Gastrocnemius medialis (tissue), 4 donors: Measurements from ENCODE around the gene SUGCT. TPM values are rescaled to one million over a fixed set of nuclear protein-coding genes. Genes with fewer than 3 reads are reported as not detected.
"Not testable (repeated sequence)": the region's sequence is repeated elsewhere in the genome, so short reads cannot be mapped to it uniquely, and the experiment has no call there.

Experiments used
- ATAC-seq, 2 donors: fragments of 150-250 bp; one replicate each; pipeline ENCODE4 v1.9.1; 2016
- DNase-seq, 2 donors: peaks; one replicate each; pipeline ENCODE4 v3.0.0-alpha.2; 2019
- H3K27ac ChIP-seq, 4 donors: fragments of 200-600 bp; sonication (generic); 1 replicate in 1 of 4; 2 replicates in 3 of 4; pipeline ENCODE4 v1.5.1; 2016 to 2018; ENCODE audit warnings: mild to moderate bottlenecking in 2 of 4, moderate library complexity in 1 of 4
- H3K27me3 ChIP-seq, 3 donors: fragments of 200-600 bp; sonication (generic) in 2 of 3; 1 replicate in 1 of 3; 2 replicates in 2 of 3; pipeline versions ENCODE4 v1.5.1 to v1.6.0; 2016 to 2019; ENCODE audit warnings: mild to moderate bottlenecking in 1 of 3, moderate library complexity in 1 of 3
- H3K36me3 ChIP-seq, 2 donors: fragments of 200-600 bp; sonication (generic) in 1 of 2; one replicate each; pipeline ENCODE4 v1.5.1; 2017 to 2018
- H3K4me1 ChIP-seq, 2 donors: fragments of 200-600 bp; sonication (generic) in 1 of 2; one replicate each; pipeline ENCODE4 v1.5.1; 2016 to 2017; ENCODE audit warnings: mild to moderate bottlenecking in 2 of 2
- H3K4me3 ChIP-seq, 4 donors: fragments of 200-600 bp; sonication (generic) in 3 of 4; 1 replicate in 1 of 4; 2 replicates in 3 of 4; pipeline ENCODE4 v1.5.1; 2016 to 2019; ENCODE audit warnings: mild to moderate bottlenecking in 2 of 4
- H3K9me3 ChIP-seq, 3 donors: fragments of 200-600 bp; sonication (generic) in 2 of 3; 1 replicate in 1 of 3; 2 replicates in 2 of 3; pipeline ENCODE4 v1.5.1; 2016 to 2019
- CTCF ChIP-seq, 5 experiments: fragments of 450-650 bp in 3 of 5; fragments of 200-600 bp in 2 of 5; sonication (generic) in 2 of 5; IDR thresholded peaks in 4 of 5; conservative IDR thresholded peaks in 1 of 5; 1 replicate in 4 of 5; 2 replicates in 1 of 5; pipeline ENCODE4 v1.5.1; 2016 to 2019; ENCODE audit warnings: antibody characterized with exemption in 5 of 5, mild to moderate bottlenecking in 3 of 5, moderate library complexity in 3 of 5
- POLR2A ChIP-seq, 2 donors: fragments of 450-650 bp; IDR thresholded peaks; one replicate each; pipeline ENCODE4 v1.6.1; 2017; ENCODE audit warnings: antibody characterized with exemption in 2 of 2, mild to moderate bottlenecking in 2 of 2, moderate library complexity in 2 of 2
- in situ Hi-C, 4 donors: fragments of 200-750 bp; cut with MboI; loops; one replicate each; pipeline versions ENCODE4 v1.15.0 to v1.8.0; 2017; ENCODE audit warnings: low sequenced_read_pairs in 4 of 4
- intact Hi-C: fragments of 100-400 bp; cut with DNase I; formaldehyde crosslinking; loops from one replicate; pipeline ENCODE4 v1.15.1; 2023; ENCODE audit warnings: low total_unique reads
- total RNA-seq, 4 donors: library from RNA; depleted of rRNA; stranded (reverse); fragments of >200 nt; gene quantifications; one replicate each; pipeline versions ENCODE4 v1.1.0 to v1.2.3, GENCODE V29; 2016

Gene SUGCT
- total RNA-seq, 4 donors from 2014 or later, result 2.3 to 3.5 (median 2.9) TPM

GRCh38 chr7:40102897-40103296 is 31.9 kb upstream of the SUGCT start:
- Histone ChIP-seq H3K36me3 (no peaks in the 10 kb centered on the region), H3K4me3 (no peak overlapping the region), H3K4me1 (peaks cover 9% of the 10 kb centered on the region in 2 donors), H3K27ac (no peak overlapping the region), H3K9me3 (no peaks in the 10 kb centered on the region), H3K27me3 (no peaks in the 10 kb centered on the region)
- in situ Hi-C loops, result no loop called here
- DNase-seq (no peak), ATAC-seq (no peak)
- intact Hi-C loops, result no loop called here
- no peak for TF ChIP-seq POLR2A (IDR thresholded peaks at IDR 0.05)
- TF ChIP-seq CTCF (IDR thresholded peaks at IDR 0.05 in 4 of 5, conservative IDR thresholded peaks at IDR 0.05 in 1 of 5), result no peak

- DNase-seq (no peak), ATAC-seq (no peak)
- Histone ChIP-seq H3K27me3 (no peaks in the 10 kb centered on the region), H3K36me3 (no peaks in the 10 kb centered on the region), H3K4me3 (no peak overlapping the region), H3K9me3 (no peaks in the 10 kb centered on the region), H3K27ac (no peak overlapping the region), H3K4me1 (no peaks in the 10 kb centered on the region)
- in situ Hi-C loops, result no loop called here
- intact Hi-C loops, result no loop called here
- TF ChIP-seq POLR2A (IDR thresholded peaks at IDR 0.05) (no peak), CTCF (IDR thresholded peaks at IDR 0.05 in 4 of 5, conservative IDR thresholded peaks at IDR 0.05 in 1 of 5) (no peak)
These were observed 28.8 kb upstream of the SUGCT start for GRCh38 chr7:40105879-40106473.

- no peaks in the 10 kb centered on the region for H3K27me3 ChIP-seq
- no peak overlapping the region for H3K4me3 ChIP-seq
- intact Hi-C loops (no loop called here), in situ Hi-C loops (no loop called here)
- TF ChIP-seq POLR2A (IDR thresholded peaks at IDR 0.05), result no peak
- no peak for TF ChIP-seq CTCF (IDR thresholded peaks at IDR 0.05 in 4 of 5, conservative IDR thresholded peaks at IDR 0.05 in 1 of 5)
- no peaks in the 10 kb centered on the region for H3K36me3 ChIP-seq
- no peaks in the 10 kb centered on the region for H3K4me1 ChIP-seq
- no peak overlapping the region for H3K27ac ChIP-seq
- DNase-seq (no peak), ATAC-seq (no peak)
- H3K9me3 ChIP-seq, result no peaks in the 10 kb centered on the region
These were observed 18.9 kb upstream of the SUGCT start for GRCh38 chr7:40115936-40116335.

GRCh38 chr7:40117199-40117598 is 17.6 kb upstream of the SUGCT start:
- DNase-seq, intact Hi-C loops, in situ Hi-C loops: not testable (repeated sequence)

GRCh38 chr7:40118201-40118600 is 16.6 kb upstream of the SUGCT start:
- H3K4me3 ChIP-seq, H3K36me3 ChIP-seq, H3K4me1 ChIP-seq, intact Hi-C loops, H3K27ac ChIP-seq, in situ Hi-C loops, DNase-seq, ATAC-seq, H3K9me3 ChIP-seq, H3K27me3 ChIP-seq: not testable (repeated sequence)

More at GRCh38 chr7:40117199-40117598, 17.6 kb upstream of the SUGCT start:
- not testable (repeated sequence) for H3K9me3 ChIP-seq, H3K27me3 ChIP-seq, H3K4me1 ChIP-seq, H3K4me3 ChIP-seq, ATAC-seq, H3K27ac ChIP-seq, H3K36me3 ChIP-seq

- DNase-seq (no peak), ATAC-seq (no peak)
- TF ChIP-seq CTCF (IDR thresholded peaks at IDR 0.05 in 4 of 5, conservative IDR thresholded peaks at IDR 0.05 in 1 of 5), result no peak
- TF ChIP-seq POLR2A (IDR thresholded peaks at IDR 0.05), result no peak
- Histone ChIP-seq H3K9me3 (no peaks in the 10 kb centered on the region), H3K4me3 (no peak overlapping the region), H3K27ac (no peak overlapping the region), H3K27me3 (no peaks in the 10 kb centered on the region), H3K4me1 (no peaks in the 10 kb centered on the region), H3K36me3 (no peaks in the 10 kb centered on the region)
- in situ Hi-C loops, result no loop called here
- intact Hi-C loops, result no loop called here
These were observed 14.8 kb upstream of the SUGCT start for GRCh38 chr7:40120020-40120419.

GRCh38 chr7:40122100-40122939 is 12.5 kb upstream of the SUGCT start:
- ATAC-seq, in situ Hi-C loops, DNase-seq: not testable (repeated sequence)

More at GRCh38 chr7:40122100-40122939, 12.5 kb upstream of the SUGCT start:
- H3K9me3 ChIP-seq, H3K36me3 ChIP-seq, H3K4me1 ChIP-seq, intact Hi-C loops, H3K27ac ChIP-seq, H3K4me3 ChIP-seq, H3K27me3 ChIP-seq: not testable (repeated sequence)
